COR-L47 (cell line): Measurements from ENCODE around the gene MYCN.
"Not testable (repeated sequence)": the region's sequence is repeated elsewhere in the genome, so short reads cannot be mapped to it uniquely, and the experiment has no call there.

Experiments used
- DNase-seq: peaks from one replicate; lab custom pipeline; 2025; lab: John Stamatoyannopoulos, UW

Gene MYCN

GRCh38 chr2:15959331-15960153, 19.2 kb downstream of the MYCN start:
- DNase-seq: no peak

GRCh38 chr2:15960154-15960520, 19.8 kb downstream of the MYCN start:
- DNase-seq: not testable (repeated sequence)

DNA sequence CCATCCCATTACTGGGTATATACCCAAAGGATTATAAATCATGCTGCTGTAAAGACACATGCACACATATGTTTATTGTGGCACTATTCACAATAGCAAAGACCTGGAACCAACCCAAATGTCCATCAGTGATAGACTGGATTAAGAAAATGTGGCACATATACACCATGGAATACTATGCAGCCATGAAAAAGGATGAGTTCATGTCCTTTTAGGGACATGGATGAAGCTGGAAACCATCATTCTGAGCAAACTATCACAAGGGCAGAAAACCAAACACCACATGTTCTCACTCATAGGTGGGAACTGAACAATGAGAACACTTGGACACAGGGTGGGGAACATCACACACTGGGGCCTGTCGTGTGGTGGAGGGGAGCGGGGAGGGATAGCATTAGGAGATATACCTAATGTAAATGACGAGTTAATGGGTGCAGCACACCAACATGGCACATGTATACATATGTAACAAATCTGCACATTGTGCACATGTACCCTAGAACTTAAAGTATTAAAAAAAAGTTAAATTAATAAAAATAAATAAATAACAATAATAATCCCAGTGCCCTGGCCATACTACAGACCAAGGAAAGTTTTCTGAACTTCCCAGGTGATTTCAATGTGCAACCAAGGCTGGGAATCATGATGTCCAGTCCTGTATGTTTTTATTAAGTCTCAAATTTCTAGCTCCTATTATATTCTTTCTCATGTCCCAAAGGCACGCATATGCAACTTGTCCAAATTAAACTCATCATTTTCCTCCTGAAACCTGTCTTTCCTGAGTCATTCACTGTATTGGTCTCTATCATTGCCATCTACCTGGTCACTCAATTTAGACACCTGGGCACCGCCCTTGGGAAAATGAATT, 23.0 kb downstream of the MYCN start:
- not testable (repeated sequence) for DNase-seq

DNA sequence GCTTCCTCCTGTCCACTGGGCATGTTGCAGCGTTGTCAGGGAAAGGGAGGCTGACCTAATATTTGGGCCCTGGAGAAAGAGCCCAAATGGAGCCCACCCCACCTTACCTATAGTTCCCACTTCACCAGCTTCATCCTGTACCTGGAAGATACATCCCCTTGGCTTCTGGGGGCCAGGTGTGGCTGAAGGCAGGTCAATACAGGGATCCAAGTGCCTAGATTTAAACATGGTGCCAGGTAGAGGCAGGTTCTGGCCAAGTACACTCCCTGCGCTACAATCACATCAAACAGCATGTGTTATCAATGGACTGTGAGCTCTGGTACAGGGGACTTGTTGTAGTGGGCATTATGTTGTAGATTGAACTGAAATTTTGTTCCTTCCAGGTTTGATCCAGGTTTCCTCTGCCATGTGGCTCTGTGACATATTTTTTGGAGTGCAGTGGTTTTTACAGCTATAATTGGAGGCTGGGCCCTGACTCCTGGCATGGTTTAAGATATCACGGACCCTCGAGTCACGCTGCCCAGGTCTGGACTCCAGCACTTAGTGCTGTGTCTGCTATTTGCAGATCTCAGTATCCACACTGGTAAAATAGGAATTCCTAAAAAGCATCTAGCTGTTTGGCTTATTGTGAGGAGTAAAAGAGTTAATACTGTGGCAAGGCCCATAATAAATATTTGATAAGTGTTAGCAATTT, 23.8 kb downstream of the MYCN start:
- no peak for DNase-seq

- DNase-seq: no peak
These were observed 24.7 kb downstream of the MYCN start for GRCh38 chr2:15964936-15965563.

DNA sequence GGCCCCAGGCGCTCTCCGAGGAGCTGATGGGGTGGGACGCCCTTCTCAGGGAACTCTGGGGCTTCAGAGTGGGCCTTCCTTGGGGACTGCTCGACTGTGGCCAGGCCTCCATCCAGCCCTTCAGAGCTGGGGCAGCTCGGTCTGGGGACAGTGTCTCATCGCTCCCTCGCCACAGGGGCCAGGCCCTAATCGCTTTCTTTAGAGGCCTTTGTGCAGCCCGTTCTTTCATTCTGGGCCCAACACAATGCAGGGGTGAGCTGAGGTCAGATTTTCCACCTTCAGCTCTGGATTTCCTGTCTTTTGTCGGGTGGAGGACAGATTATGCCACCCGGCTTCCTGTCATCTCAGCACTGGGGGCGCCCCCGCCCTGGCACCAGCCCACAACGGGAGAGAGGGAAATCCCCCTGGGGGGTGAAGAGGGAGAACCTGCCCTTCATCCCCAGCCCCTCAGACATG, 25.2 kb downstream of the MYCN start:
- no peak for DNase-seq

- DNase-seq: no peak
These were observed 27.3 kb downstream of the MYCN start for GRCh38 chr2:15967415-15968279.

DNA sequence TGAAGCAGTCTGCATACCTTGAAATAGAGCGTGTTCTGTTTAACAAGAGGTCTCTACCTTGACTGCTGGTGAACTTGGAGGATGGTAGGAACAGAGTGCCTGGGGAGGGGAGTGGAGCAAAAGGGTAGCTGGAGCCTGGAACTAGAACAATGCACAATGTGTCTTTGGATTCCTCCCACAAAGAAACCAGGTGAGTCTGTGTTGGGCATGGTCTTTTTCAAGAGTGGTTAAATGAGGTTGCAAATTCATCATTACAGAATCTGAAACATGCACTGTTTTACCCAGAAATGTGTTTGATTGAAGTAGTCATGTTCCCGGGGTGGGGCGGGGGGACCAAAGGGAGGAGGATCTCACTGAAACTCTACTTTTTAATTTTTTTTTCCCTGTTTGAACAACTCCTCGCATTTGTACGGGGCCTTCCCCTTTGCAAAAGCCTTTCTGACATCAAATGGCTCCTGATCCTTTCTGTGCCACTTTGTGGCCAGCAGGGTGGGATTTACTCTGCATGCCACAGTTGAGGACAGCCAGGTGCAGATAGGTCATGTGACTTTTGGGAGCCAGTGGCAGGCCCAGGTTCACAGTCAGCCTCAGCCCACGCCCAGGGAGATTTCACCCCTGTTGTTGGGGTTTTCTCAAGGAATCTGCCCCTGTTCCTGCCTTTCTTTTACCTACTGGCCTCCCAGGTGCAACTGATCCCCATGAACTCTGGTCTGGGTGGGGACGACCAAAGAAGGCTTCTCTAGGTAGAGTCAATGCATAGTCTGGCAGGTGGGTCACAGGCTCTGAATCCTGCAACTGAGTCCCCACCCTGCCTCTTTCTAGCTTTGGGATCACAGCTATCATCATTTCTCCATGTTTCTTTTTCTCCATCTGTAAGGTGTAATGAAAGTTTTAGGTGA, 28.2 kb downstream of the MYCN start:
- no peak for DNase-seq

DNA sequence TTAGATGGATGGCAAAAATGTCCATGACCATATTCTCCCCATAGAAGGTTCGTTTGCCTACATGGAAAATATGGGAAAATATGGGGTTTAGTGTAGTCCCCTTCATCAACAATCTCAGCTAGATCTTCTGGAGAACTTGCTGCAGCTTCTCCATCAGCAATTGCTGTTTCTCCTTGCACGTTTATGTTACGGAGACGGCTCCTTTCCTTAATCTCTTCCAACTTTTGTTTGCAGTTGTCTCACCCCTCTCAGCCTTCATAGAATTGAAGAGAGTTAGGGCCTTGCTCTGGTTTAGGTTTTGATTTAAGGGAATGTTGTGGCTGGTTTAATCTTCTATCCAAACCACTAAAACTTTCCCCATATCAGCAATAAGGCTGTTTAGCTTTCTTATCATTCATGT, 28.9 kb downstream of the MYCN start:
- no peak for DNase-seq

DNA sequence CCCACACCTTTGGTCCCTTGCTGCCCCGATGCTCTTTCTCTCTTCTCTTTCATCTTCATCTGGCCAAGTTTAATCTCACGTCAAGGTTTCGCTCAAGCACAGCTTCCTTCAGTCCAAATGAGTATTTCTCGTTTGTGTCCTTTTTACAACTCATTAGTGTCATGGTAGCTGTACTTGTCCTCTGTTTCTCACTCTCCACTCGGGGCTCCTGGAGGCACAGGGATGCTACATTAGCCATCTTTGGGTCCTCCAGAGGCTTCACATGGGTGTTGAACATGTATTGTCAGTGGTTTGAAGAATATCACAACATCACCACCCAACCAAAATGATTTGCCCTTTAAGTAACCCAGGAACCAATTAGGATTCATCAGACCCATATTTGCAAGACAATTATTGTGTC, 30.4 kb downstream of the MYCN start:
- no peak for DNase-seq

DNA sequence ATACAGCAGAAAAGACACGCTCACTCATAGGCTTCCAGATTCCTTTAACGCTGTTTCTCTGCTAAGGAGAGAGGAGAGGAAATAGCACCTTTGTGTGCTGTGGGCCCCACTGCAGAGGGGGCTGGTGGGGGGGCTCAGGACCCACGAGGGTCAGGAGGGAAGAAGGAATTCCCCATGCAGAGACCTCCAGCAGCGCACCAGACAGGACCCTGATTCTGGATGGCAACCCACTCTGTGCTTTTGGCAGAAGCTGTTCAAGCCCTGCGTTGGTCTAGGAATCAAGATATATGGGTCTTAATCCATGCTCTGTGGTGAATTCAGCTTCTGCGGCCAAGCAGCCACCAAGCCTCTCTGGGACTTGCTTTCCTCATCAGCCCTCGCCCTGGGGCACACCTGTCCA, 31.0 kb downstream of the MYCN start:
- no peak for DNase-seq

- no peak for DNase-seq
These were observed 31.6 kb downstream of the MYCN start for GRCh38 chr2:15971831-15972522.

DNA sequence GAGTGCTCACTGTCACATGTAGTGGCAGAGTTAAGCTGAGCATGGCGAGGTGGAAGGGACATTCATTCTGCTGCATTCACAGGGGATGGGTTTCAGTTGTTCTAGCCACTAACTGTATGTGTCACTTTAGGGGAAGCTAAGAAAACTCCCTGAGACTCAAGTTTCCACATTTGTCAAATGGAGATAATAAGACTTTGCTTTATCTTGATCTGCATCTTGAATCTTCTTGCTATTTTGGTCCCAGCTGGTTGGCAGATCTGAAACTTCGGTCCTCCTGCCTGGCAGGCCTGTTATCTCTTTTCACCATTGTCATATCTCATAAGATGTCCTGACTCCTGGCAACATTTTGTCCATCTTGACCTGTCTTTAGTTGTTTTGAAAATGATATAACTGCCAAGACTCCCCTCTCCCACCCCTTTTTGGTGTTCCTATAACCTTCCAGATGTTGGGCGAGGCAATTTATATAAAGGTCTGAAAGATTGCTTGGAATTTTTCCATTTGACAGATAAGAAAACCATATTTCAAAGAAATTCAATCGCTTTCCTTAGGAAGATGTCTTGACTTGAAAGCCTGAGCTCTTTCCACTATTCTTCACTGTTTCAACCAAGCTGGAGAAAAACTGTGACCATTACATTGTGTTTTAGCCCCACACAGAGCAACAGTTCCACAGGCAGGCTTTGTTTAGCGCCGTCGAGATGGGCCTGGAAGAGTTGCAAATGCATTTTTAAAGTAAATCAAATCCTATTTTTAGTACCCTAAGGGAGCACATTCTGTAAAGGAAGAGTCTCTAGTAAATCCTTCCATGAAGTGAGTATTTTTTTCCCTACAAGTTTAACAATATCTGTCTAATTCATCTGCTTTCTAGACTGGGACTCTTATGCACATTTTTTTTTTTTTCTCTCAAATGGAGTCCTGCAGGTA, 33.4 kb downstream of the MYCN start:
- no peak for DNase-seq

GRCh38 chr2:15974565-15975260, 34.4 kb downstream of the MYCN start:
- no peak for DNase-seq

DNA sequence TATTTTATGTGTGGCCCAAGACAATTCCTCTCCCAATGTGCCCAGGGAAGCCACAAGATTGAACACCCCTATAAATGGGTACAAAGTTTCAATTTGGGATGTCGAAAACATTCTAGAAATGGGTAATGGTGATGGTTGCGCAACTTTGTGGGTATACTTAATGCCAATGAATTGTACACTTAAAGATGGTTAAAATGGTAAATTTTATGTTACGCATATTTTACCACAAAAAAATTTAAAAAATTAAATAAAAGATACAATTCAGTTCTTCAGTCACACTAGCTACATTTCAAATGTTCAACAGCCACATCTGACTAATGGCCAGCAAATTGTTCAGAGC, 34.9 kb downstream of the MYCN start:
- DNase-seq: no peak

DNA sequence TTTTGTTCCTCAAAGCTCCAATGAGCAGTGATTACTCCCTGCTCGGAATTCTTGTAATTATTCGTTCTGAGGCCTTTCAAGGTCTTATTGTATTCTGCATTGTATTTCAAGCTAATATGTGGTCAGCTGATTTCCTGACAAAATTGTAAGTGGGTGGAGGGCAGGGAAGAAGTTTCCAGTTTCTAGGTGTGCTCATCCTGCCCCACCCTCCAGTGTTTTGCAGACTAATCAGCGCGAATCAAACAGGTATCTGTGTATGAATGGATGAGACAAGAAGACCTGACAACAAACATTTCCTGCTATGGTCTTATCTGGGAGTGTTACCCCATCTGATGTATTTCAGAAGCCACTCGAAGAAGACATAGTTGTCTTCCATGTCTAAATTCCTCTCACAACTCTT, 35.3 kb downstream of the MYCN start:
- DNase-seq: no peak

- DNase-seq: no peak
These were observed 36.0 kb downstream of the MYCN start for GRCh38 chr2:15976354-15976753.
